DMS79 treated with DMSO at 0.1 percent for 48 hours (cell line): Measurements from ENCODE around the gene XRN2.
"Not testable (repeated sequence)": the region's sequence is repeated elsewhere in the genome, so short reads cannot be mapped to it uniquely, and the experiment has no call there.

Experiments used
- DNase-seq: peaks from one replicate; lab custom pipeline; 2025; lab: John Stamatoyannopoulos, UW

Gene XRN2

GRCh38 chr20:21344961-21345360, 41.8 kb downstream of the XRN2 start:
- DNase-seq, result no peak

- no peak for DNase-seq
These were observed 49.6 kb downstream of the XRN2 start for GRCh38 chr20:21352703-21353102.

GRCh38 chr20:21353236-21353635, 50.1 kb downstream of the XRN2 start:
- no peak for DNase-seq

GRCh38 chr20:21355981-21356380, 52.9 kb downstream of the XRN2 start:
- DNase-seq, result no peak

- no peak for DNase-seq
These were observed 53.3 kb downstream of the XRN2 start for GRCh38 chr20:21356386-21356785.

- DNase-seq, result no peak
These were observed 54.7 kb downstream of the XRN2 start for GRCh38 chr20:21357844-21358243.

GRCh38 chr20:21358737-21359136, 55.6 kb downstream of the XRN2 start:
- no peak for DNase-seq

- DNase-seq, result peak; percentile 41
These were observed 57.6 kb downstream of the XRN2 start for GRCh38 chr20:21360705-21361104.

- DNase-seq, result peak; percentile 75
These were observed 58.1 kb downstream of the XRN2 start for GRCh38 chr20:21361266-21361665.

GRCh38 chr20:21364413-21364812, 61.3 kb downstream of the XRN2 start:
- no peak for DNase-seq

GRCh38 chr20:21365771-21366170, 62.6 kb downstream of the XRN2 start:
- DNase-seq, result no peak

- not testable (repeated sequence) for DNase-seq
These were observed 63.1 kb downstream of the XRN2 start for GRCh38 chr20:21366273-21366672.

- DNase-seq, result no peak
These were observed 65.7 kb downstream of the XRN2 start for GRCh38 chr20:21368791-21369190.

- DNase-seq, result no peak
These were observed 68.1 kb downstream of the XRN2 start for GRCh38 chr20:21371193-21371592.

GRCh38 chr20:21372016-21372415, 68.9 kb downstream of the XRN2 start:
- no peak for DNase-seq

GRCh38 chr20:21373436-21373835, 70.3 kb downstream of the XRN2 start:
- no peak for DNase-seq

- DNase-seq, result no peak
These were observed 73.5 kb downstream of the XRN2 start for GRCh38 chr20:21376626-21377025.

GRCh38 chr20:21377701-21378100, 74.6 kb downstream of the XRN2 start:
- no peak for DNase-seq

GRCh38 chr20:21378259-21378658, 75.1 kb downstream of the XRN2 start:
- DNase-seq, result no peak

- no peak for DNase-seq
These were observed 77.6 kb downstream of the XRN2 start for GRCh38 chr20:21380711-21381110.

GRCh38 chr20:21381619-21382018, 78.5 kb downstream of the XRN2 start:
- no peak for DNase-seq

- no peak for DNase-seq
These were observed 81.3 kb downstream of the XRN2 start for GRCh38 chr20:21384308-21384892.

- no peak for DNase-seq
These were observed 83.0 kb downstream of the XRN2 start for GRCh38 chr20:21386111-21386510.

- peak; percentile 22 for DNase-seq
These were observed 84.4 kb downstream of the XRN2 start for GRCh38 chr20:21387528-21387927.

GRCh38 chr20:21388566-21388965, 85.4 kb downstream of the XRN2 start:
- DNase-seq, result no peak
